D721Med (cell line): ENCODE results near the gene DGKD.
"Not testable (repeated sequence)": the region's sequence is repeated elsewhere in the genome, so short reads cannot be mapped to it uniquely, and the experiment has no call there.

Source experiments
- DNase-seq: peaks from one replicate; pipeline ENCODE4 v3.0.0; 2011; ENCODE audit warnings: low spot score; ENCODE audit not compliant: insufficient read length
- FAIRE-seq: peaks from 2 replicates; lab custom pipeline; 2011; peaks lifted over from hg19 to GRCh38; lab: Jason Lieb, UNC
- CTCF ChIP-seq: IDR thresholded peaks from 2 replicates; pipeline ENCODE4 v1.5.1; 2012; ENCODE audit warnings: mild to moderate bottlenecking, control low read depth; ENCODE audit not compliant: insufficient read depth; ENCODE audit errors: missing control alignments

The DGKD gene

GRCh38 chr2:233328922-233329321 is 25.4 kb upstream of the DGKD start:
- FAIRE-seq (no peak), DNase-seq (no peak)
- no peak for TF ChIP-seq CTCF

GRCh38 chr2:233329489-233330135 is 24.7 kb upstream of the DGKD start:
- no peak for TF ChIP-seq CTCF
- FAIRE-seq = no peak
- DNase-seq = no peak

- TF ChIP-seq CTCF = no peak
- FAIRE-seq = no peak
- DNase-seq = no peak
Observed at GRCh38 chr2:233331536-233331935, 22.8 kb upstream of the DGKD start.

- no peak for DNase-seq
- no peak for TF ChIP-seq CTCF
- FAIRE-seq = no peak
Observed at GRCh38 chr2:233332125-233332524, 22.2 kb upstream of the DGKD start.

- TF ChIP-seq CTCF = no peak
- no peak for FAIRE-seq
Observed at GRCh38 chr2:233334915-233335314, 19.4 kb upstream of the DGKD start.

GRCh38 chr2:233336091-233336490 is 18.2 kb upstream of the DGKD start:
- not testable (repeated sequence) for FAIRE-seq, DNase-seq

More at GRCh38 chr2:233334915-233335314, 19.4 kb upstream of the DGKD start:
- no peak for DNase-seq

GRCh38 chr2:233336541-233336940 is 17.8 kb upstream of the DGKD start:
- no peak for TF ChIP-seq CTCF
- FAIRE-seq = no peak
- no peak for DNase-seq

- DNase-seq = no peak
- no peak for TF ChIP-seq CTCF
- no peak for FAIRE-seq
Observed at GRCh38 chr2:233338046-233338445, 16.2 kb upstream of the DGKD start.
